ENCODE results near the gene CXCL5.
"Not testable (repeated sequence)": the region's sequence is repeated elsewhere in the genome, so short reads cannot be mapped to it uniquely, and the experiment has no call there.

Gene CXCL5

DNA sequence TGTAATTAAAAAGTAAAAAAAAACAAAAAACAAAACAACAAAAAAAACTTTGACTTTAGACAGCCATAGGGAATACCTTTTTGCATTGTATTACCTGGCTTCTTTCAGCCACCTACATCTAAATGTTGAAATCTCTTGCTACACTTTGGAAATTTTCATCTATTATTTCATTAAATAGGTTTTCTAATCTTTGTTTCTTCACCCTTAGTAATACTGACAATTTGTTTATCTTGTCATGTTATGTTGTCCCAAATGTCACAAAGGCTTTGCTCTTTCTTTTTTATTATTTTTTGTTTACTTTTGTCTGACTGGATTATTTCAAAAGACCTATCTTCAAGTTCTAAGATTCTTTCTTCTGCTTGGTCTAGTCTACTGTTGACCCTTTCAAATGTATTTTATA is 24.1 kb downstream of the CXCL5 start:
- no peak for DNase-seq (ENCODE audit: low spot score)

DNA sequence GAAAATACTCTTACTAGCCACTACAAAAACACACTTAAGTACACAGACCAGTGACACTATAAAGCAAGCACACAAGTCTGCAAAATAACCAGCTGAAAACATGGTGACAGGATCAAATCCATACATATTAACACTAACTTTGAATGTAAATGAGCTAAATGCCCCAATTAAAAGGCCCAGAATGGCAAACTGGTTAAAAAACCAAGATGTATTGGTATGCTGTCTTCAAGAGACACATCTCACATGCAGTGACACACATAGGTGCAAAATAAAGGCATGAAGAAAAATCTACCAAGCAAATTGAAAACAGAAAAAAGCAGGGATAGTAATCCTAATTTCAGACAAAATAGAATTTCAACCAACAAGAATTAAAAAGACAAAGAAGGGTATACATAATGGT is 27.5 kb downstream of the CXCL5 start:
- no peak for DNase-seq (ENCODE audit: low spot score)

DNA sequence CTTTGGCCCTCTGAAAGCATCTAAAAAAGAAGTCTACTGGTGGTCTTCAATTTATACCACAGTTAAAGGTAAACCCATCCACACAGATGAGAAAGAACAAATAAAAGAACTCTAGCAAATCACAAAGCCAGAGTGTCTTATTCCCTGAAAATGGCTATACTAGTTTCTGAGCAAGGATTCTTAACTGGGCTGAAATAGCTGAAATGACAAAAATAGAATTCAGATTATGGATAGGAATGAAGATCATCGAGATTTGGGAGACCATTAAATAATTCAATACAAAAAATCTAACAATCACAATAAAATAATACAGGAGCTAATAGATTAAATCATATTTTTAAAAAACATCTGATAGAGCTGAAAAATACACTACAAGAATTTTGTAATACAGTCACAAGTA is 28.5 kb downstream of the CXCL5 start:
- DNase-seq (ENCODE audit: low spot score): no peak

DNA sequence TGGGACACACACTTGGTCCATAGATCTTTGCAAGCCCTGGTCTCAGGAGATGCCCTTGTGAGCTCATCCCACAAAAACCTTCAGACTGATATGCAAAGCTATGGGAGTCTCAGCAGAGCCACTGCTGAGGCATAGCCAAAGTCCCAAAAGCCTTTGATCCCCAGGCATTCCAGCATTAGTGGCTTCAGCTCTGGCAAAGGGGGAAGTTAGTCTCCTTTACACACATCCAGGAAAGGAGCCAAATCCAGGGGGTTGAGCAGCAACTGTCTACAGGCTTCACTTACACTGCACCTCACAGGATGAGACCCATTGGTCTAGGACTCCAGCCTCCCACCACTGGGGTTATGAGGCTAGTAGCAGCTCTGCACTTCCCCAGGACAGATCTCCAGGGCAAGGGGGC is 30.6 kb downstream of the CXCL5 start:
- DNase-seq (ENCODE audit: low spot score): no peak

DNA sequence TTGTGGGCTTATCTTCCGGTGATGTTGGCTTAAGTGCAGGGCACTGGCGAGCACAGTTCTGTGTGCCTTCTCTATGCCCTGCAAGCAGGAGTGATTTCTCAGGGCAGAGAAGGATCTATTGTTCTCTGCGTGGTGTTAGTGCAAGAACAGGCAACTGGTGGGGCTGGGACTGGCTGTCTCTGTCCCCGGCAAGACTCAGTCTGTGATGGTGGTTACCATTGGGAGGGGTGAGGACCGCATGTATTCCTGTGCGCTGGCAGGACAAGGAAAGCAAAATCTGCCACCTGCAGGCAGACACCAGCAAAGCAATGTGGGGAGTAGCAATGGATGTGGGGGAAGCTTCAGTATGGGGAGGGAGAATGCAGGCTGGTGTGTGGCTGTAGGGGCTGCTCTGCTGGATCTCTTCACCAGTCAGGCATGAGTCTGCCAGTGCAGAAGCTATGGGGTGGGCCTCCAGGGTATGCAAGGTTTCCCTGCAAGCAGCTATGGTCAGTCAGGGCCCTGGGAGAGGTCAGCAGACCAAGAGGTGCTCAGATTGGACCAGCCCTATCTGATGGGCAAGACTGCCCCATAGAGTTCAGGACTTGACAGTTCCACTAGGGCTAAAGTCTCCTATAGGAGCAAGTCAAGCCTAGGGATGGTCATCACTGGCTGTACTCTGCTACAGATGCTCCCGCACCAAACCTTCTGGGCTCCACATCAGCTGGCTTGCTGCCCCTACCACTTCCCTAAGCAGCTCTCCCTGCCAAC is 33.4 kb downstream of the CXCL5 start:
- peak; percentile 7 for DNase-seq (ENCODE audit: low spot score)

DNA sequence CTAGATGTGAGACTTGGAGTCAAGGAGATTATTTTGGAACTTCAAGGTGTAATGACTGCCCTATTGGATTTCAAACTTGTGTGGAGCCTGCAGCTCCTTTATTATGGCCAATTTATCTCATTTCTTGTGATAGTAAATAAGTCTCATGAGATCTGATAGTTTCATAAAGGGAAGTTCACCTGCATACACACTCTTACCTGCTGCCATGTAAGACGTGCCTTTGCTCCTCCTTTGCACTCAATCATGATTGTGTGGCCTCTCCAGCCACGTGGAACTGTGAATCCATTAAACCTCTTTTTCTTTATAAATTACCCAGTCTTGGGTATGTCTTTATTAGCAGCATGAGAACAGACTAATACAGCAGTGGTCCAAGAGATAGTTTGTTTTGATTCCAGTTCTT is 35.8 kb downstream of the CXCL5 start:
- DNase-seq (ENCODE audit: low spot score): no peak

DNA sequence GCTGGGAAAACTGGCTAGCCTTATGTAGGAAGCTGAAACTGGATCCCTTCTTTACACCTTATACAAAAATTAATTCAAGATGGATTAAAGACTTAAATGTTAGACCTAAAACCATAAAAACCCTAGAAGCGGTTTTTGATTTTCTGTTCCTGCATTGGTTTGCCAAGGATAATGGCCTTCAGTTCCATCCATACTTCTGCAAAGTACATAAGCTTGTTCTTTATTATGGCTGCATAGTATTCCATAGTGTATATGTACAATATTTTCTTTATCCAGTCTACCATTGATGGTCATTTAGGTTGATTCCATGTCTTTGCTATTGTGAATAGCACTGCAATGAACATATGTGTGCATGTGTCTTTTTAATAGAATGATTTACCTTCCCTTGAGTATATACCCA is 39.4 kb downstream of the CXCL5 start:
- not testable (repeated sequence) for DNase-seq (ENCODE audit: low spot score)

DNA sequence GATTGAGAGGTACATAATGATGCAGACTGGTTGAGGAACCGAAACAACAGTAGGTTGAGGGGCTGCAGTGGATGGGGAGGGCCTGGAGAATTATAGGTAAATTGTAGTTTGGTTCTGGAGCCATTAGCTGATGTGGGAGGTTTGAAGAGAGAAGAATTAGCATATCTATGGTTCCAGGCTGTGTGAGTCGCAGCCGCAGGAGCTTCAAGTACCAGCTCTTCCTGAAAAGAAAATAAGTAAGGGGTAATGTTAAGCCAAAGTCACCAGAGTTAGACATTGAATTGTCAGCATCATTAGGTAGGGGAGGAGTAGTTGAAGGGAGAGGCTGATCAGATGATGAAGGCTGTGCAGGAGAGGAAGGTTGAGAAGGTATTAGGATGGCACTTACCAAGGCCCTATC is 46.1 kb downstream of the CXCL5 start:
- DNase-seq (ENCODE audit: low spot score): no peak

DNA sequence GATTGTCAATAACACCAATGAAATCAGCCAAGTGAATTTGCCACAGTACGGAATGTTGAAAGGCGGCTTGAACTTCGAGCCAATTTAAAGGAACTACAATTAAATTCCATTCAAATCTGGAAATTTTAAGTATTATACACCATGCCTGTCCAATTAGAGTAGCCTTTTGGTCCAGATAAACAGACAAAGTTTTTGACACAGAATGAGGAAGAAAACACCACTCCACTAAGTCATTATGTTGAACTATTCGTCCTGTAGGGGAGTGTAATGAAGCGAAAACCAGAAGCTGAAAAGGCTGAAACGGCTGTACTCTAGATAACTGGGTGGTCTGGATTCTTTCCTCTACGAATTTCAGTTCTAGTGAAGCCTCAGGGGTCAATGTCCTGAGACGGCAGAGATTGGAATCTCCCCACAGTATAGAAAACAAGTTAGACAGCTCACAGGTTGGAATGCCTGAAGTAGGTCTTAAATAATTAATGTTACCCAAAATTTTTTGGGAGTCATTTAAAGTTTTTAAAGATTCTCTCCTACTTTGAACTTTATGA is 48.0 kb downstream of the CXCL5 start:
- not testable (repeated sequence) for DNase-seq (ENCODE audit: low spot score)

DNA sequence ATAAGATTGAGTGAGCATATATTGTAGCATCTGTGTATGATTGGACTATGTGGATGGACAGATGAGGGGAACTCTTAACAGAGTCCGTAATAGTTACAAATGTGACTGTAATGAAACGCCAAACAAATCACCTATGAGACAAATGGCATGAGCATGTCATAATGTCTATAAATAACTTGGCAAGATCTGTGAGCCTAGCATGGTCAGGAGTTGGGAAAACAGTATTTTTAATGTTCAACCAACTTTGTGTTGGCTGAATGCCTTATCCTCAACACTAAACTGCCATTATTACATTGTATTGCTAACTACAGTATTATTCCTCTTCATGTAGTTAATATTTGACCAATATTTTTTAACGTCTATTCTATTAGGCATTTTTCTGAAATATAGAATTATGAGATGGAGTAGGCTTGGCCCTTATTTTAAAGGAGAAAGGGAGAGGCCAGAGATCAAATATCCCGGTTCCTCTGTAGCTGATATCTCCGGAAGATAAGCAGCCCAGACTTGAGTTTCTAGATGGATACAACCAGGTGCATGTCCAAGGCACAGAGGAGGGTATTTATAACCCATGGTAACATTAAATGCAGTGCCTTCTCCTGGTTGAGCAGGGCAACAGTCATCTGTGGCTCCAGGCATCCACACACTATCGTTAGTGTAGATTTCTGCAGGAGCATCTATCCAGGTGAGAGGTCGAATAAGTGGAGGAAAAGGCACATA is 49.3 kb downstream of the CXCL5 start:
- no peak for DNase-seq (ENCODE audit: low spot score)

DNA sequence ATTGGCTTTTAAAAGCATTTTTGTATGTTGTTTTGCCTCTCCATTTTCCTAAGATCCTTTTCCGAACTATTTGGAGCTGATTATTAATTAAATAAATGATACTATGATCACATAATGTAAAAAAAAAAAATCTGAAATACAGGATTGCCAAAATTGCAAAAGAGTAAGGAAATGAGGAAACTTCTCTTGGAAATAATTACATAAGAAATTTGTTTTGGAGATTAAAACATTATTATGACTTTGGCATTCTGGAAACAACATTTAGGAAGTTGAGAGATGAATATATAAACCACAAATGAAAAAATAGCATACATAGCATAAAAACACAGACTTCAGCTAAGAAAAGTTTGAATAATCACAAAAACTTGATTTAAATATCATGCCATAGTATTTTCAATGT is 50.2 kb downstream of the CXCL5 start:
- no peak for DNase-seq (ENCODE audit: low spot score)

DNA sequence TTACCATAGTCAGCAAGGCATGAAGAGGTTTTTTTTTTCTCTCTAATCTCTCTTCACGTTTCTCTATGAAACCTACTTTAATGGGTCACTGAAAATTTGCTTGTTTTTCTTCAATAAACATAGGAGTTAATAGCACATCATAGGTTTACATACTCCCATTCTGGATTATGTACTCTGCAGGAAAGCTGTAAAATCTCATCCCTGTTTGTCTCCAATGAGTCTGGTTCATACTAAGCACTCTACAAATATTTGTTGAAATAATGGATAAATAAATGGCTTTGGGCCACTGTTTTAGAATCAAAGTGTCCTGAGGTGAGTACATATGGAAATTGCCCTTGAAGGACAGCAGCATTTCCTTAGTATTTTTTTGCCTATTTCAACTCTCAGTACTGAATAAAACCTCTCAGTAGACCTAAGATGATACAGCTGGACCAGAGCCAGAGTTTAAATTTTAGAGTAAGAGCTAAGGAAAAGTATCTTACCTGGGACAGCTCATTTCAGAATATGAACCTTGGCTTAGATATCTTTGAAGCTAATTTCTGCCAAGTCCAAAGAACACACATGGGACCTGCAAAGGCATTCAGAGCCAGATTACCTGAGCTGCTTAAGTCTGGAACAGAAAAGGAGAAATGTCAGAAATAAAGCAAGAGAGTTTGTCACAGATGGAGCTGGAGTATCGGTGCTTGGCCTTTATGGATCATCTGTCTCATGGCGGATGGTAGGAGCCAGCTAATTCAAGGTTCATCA is 51.1 kb downstream of the CXCL5 start:
- no peak for DNase-seq (ENCODE audit: low spot score)

DNA sequence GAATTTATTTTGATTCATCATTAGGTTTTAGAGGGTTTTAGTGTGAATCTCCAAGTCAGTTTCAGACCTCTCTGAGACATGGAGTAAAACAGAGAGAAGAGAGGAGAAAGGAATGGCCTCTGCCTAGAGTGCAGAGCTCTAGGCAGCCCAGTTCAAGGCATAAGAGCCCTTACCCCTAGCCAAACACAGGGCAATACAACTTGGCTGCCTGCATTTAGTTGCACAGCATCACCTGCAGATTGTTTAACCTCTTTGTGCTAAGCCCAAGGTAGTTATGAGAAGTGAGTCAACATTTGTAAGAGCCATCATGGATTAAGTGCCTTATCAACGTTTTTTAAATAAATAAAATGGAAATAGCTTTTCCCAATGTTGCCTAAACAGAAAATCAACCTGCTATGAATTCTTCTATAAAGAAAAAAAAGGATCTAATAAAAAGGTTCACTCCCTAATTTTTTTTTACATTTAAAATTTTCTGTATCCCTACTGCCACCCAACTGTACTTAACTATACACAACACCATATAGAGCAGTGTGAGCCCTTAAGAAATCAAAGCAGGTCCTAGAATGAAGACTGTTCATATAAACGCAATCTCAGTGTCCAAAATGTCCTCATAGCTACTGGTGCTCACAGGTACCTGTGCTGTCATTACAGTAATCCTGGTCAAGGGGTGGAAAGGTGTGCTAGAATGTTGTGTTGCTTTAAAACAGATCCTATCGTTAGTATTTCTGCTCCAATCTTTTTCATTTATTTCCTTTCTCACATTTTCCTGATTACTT is 52.6 kb downstream of the CXCL5 start:
- no peak for DNase-seq (ENCODE audit: low spot score)

Small RNA genes lying within 50 kb of the gene (small RNA-seq; reads per million reads assigned to genes)
- 0 reads per million in 2 experiments for gene RN7SL218P
